CD4-positive, alpha-beta T cell treated with Interferon gamma for 1 hour (primary cell): ENCODE results near the gene TTC39C.
A peak's percentile ranks its signal among the peaks of the same experiment; 100 is the strongest.

Experiments used
- DNase-seq: peaks from one replicate; pipeline ENCODE4 v3.0.0-alpha.2; 2020

The TTC39C gene

GRCh38 chr18:23992089-23992940 is 22.2 kb upstream of the TTC39C start:
- peak; percentile 61 for DNase-seq

DNA sequence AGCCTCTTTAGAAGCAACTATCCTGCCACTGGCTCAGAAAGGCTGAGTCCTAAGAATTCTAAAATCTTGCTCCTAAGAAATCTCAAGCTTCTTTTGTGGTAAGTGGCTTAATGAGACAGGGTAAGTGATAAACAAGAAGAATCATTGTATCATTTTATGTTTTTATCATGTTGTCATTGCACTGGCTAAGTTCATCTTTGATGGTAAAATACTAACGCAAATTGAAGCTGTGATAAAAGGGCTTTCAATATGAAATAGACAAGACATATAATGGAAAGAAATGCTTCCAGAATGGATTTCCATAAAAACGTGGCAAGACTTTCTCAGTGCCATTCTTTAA is 21.6 kb upstream of the TTC39C start:
- DNase-seq: no peak

GRCh38 chr18:23994361-23994902 is 20.1 kb upstream of the TTC39C start:
- DNase-seq: peak; percentile 14

GRCh38 chr18:23995180-23995579 is 19.4 kb upstream of the TTC39C start:
- no peak for DNase-seq

DNA sequence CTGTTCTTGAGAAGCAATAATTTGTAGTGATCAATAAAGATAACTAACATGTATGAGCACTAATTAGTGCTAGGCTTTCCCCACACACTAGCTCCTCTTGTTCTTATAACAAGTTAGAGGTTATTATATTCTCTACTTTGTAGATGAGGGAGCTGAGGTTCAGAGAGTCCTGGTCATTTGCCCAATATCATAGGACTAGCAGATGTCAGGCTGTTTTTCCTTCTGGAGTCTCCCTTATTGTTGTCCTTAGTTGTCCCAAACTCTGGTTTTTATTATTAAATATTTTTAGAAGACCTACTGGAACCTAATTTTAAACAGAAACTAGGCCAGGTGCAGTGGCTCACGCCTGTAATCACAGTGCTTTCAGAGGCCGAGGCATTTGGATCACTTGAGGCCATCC is 16.5 kb upstream of the TTC39C start:
- no peak for DNase-seq

- DNase-seq: no peak
Measured at GRCh38 chr18:23998820-23999219, 15.7 kb upstream of the TTC39C start.

GRCh38 chr18:24000613-24001490 is 13.7 kb upstream of the TTC39C start:
- DNase-seq: no peak

- DNase-seq: no peak
Measured at GRCh38 chr18:24002479-24002878, 12.1 kb upstream of the TTC39C start.

- no peak for DNase-seq
Measured at GRCh38 chr18:24003288-24003687, 11.3 kb upstream of the TTC39C start.

GRCh38 chr18:24003903-24004640 is 10.5 kb upstream of the TTC39C start:
- no peak for DNase-seq

GRCh38 chr18:24006712-24007313 is 7.7 kb upstream of the TTC39C start:
- DNase-seq: no peak

DNA sequence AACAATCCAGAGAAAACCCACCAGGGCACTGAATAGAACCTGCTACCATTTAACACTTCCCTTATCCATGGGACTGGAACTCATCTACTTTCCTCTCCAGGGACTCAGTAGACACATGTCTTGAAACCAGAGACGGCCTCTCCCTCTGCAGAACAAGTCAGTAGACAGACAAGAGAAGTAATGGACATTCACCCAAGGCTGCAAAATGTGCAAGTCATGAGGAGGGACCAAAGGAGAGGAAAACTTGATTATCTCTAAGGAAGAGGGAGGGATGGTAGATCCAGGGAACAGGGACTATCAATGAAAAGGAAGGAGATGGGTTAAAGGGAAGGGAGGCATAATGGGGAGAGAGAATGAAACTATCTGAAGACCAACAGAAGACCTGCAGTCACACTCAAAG is 5.3 kb upstream of the TTC39C start:
- DNase-seq: no peak

DNA sequence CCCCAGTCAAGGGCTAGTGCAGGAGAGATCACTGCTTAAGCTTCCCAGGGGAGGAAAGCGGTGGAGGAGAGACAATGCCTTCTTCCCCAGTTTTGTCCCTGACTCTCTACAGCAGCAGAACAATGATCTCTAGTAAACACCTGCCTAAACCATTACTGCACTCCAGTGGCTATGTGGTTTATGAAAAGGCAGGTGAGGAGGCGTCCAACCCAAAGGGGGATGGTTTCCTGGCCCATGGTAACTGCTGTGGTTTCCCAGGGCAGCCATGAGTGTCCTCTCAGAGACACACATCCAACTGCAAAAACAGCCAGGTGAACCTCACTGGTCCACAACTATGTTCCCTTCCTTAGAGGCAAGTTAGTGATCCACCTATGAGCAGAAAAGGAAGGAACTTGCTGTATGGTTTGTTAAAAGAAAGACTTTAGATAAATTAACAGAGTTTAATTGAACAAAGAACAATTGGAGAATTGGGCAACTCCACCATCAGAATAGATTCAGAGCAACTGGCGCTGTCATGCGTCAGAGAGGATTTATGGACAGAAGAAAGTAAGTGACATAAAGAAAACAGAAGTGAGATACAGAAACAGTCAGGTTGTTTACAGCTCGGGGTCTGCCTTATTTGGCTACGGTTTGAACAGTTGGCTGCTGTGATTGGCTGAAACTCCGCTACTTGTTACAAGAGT is 4.8 kb upstream of the TTC39C start:
- DNase-seq: peak; percentile 37

- DNase-seq: no peak
Measured at GRCh38 chr18:24010673-24011072, 3.9 kb upstream of the TTC39C start.

- DNase-seq: no peak
Measured at GRCh38 chr18:24011123-24011917, 3.2 kb upstream of the TTC39C start.

DNA sequence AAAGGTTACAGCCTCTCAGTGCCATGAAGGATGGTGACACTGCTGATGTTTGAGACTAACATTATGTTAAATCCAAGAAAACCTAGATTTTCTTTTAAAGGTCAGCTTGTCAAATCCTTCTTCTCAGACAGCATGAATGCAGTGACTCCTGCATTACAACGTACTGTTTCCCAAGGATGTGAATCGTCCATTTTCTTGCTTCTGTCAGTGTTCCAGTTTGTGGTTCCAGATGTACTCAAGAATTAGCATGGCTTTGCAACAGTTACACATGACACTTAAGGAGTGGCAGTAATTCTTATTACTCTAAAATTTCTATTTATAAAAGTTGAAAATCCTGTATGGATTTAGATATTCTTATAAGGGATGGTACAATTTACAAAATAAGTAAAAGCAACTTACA is 1.5 kb upstream of the TTC39C start:
- no peak for DNase-seq

GRCh38 chr18:24014986-24015638 is 558 bp downstream of the TTC39C start:
- peak; percentile 29 for DNase-seq

DNA sequence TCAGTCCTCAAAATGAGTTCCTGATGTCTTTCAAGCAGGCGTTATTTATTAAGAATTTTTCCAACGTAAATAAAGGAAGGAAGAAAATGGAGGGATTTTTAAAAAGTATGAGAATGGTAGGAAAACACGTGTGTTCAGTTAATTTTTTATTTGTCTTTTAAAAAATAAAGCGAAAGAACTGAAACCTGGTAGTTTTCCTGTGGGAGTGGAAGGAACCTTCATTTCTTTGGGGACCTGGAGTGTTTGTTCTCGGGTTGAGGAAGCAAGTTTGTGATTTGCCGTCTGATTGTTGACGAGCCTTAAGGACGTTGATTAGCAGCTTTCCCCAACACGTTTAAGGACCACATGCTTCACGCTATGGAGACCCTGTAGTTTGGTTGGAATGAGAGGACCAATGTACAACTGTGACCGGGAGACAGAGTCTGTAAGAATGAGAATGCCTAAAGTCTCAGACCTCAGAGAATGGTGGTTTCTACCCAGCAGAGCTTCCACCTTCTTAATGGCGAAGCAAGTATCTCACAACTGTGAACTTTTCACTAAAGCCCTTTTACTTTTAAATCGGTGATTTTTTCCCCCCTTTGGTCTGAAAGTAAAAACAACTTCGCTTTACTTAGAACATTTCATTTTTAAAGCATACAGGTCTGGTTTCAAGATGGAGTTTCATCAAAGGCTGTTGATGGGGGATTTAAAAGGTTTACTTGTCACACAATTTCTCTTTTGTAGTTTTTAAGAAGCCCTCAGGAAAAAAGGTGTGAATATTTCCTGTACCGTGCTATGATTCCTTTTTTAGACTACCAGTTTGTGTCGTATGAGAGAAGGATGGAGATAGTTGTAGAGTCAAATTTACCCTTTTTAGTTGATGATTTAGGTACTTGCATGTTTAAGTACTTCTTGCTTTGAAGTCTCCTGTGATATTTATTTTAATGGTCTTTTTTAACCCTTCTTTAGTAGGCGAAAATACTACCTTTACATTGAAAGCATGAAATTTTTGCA is 1.4 kb downstream of the TTC39C start:
- no peak for DNase-seq

DNA sequence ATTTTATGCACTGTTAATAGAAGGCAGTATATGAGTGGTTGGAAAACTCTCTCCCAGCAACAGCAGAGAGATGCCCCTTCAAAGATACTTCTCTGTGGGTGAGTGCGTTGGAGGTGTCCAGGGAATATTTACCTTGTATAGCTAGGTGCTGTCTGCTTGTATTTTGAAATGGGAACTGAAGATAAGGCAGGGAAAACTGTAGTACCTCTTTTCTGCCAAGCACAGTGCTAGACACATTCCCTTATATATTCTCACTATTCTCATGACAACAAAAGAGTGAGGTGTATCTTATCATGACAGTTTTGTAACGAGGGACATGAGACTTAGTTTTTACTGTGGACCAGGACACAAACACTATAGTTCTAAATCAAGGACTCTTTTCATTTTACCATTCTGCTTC is 2.1 kb downstream of the TTC39C start:
- DNase-seq: no peak
